Measurements from ENCODE around the gene COG5. TPM values are rescaled to one million over a fixed set of nuclear protein-coding genes. Genes with fewer than 3 reads are reported as not detected.

The COG5 gene
- total and polyA plus RNA-seq, 10 of the 15 experiments (the other 5 are each of a cell fraction or from before 2014, with no cell fraction given) = 5.5 to 27.9 (median 15.6) TPM

DNA sequence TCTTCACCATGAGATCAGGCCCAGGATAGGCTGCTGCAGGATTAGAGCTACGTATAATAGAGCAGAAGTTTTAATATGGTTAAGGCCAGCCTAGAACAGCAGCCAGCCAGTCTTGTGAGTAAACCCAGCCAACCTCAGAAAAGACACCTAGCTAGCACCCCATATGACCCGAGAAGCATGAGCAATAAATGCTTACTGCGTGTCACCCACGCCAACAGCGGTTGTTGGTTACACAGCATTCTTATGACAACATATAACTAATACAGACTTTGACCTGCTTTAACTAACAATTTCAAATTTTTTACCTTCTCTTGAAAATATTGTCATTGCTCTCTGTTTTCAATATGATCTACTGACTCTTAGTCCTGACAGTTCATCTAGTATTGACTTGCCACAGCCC, 289.2 kb downstream of the COG5 start:
- Histone ChIP-seq H3K9me3 (replicated peaks; ENCODE audit: control insufficient read depth, insufficient read depth, low read length) (no peaks in the 10 kb centered on the region), H3K9ac (ENCODE audit: control insufficient read depth, insufficient read depth, low read length) (no peak overlapping the region), H3K4me1 (ENCODE audit: control insufficient read depth, insufficient read depth, low read length) (no peaks in the 10 kb centered on the region), H3K27ac (ENCODE audit: control insufficient read depth, insufficient read depth) (no peak overlapping the region), H2AFZ (ENCODE audit: control insufficient read depth, low read depth, low read length) (no peak overlapping the region), H3K36me3 (ENCODE audit: control insufficient read depth in 2 of 2, insufficient read depth in 2 of 2, low read length in 1 of 2) (no peaks in the 10 kb centered on the region), H3K4me3 (no peak overlapping the region), H3K27me3 (replicated peaks in 1 of 2; ENCODE audit: control insufficient read depth in 2 of 2, insufficient read depth in 2 of 2, low read length in 1 of 2) (no peaks in the 10 kb centered on the region), H4K20me1 (ENCODE audit: control insufficient read depth, insufficient read depth) (no peaks in the 10 kb centered on the region), H3K4me2 (ENCODE audit: control insufficient read depth, insufficient read depth) (no peak overlapping the region), H3K79me2 (ENCODE audit: control insufficient read depth, insufficient read depth, low read length) (no peaks in the 10 kb centered on the region)
- RAD21 ChIA-PET (ENCODE audit: unreplicated experiment) = no interaction called here
- 99% methylated on average over 5 of the region's 5 CpGs for WGBS (ENCODE audit: insufficient coverage, insufficient replicate concordance, low lambda C conversion rate, missing lambda C conversion rate)
- FAIRE-seq = no peak
- TF ChIP-seq IKZF1 (conservative IDR thresholded peaks at IDR 0.05) = no peak
- TF ChIP-seq, protein P1, sequence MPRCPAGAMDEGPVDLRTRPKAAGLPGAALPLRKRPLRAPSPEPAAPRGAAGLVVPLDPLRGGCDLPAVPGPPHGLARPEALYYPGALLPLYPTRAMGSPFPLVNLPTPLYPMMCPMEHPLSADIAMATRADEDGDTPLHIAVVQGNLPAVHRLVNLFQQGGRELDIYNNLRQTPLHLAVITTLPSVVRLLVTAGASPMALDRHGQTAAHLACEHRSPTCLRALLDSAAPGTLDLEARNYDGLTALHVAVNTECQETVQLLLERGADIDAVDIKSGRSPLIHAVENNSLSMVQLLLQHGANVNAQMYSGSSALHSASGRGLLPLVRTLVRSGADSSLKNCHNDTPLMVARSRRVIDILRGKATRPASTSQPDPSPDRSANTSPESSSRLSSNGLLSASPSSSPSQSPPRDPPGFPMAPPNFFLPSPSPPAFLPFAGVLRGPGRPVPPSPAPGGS (IDR thresholded peaks at IDR 0.05; ENCODE audit: borderline replicate concordance, insufficient read depth, low read depth, low read length, poor library complexity, severe bottlenecking) = peak; percentile 85
- intact Hi-C loops (cut with micrococcal nuclease; ENCODE audit: unreplicated experiment) (no loop called here), in situ Hi-C loops (cut with MboI) (no loop called here)
- DNase-seq (ENCODE audit: low read depth, low spot score) = no peak
- no TSS peak for BruUV-seq (replicated peaks)
- CTCF ChIA-PET = interaction anchor here (0.6 to 1.0 kb wide), 3 partner anchors 17 to 122 kb away, joined by 4 to 5 read pairs (median 4); no protein-coding TSS in a partner anchor
- SMC1A ChIA-PET (ENCODE audit: uncharacterized antibody, unreplicated experiment) = interaction anchor here (1.2 kb wide), 1 partner anchor 71 kb away, joined by 4 read pairs; no protein-coding TSS in a partner anchor
- POLR2A ChIA-PET = interaction anchor here (0.6 kb wide), 1 partner anchor 111 kb away, joined by 7 read pairs; no protein-coding TSS in a partner anchor
- no peak for ATAC-seq

DNA sequence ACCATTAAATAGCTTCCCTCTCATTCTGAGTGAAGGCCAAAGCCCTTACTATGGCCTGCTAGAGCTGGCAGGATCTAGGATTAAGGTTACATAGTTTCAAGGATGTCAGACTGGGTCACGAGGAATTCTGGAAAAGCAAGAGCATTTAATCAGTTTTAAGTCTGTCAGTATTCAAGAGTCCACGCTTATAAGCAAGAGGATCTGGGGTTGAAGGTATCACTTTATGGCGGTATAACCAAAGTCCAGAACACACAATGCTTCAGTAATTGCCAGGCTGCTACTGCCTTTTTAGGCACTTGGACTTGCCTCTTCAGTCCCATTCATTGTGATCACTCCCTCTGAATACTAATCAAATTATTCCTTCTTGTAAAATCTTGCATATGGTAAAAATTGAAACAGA, 293.9 kb downstream of the COG5 start:
- in situ Hi-C loops (cut with MboI) = no loop called here
- Histone ChIP-seq H3K4me2 (ENCODE audit: control insufficient read depth, insufficient read depth) (no peak overlapping the region), H3K36me3 (ENCODE audit: control insufficient read depth in 2 of 2, insufficient read depth in 2 of 2, low read length in 1 of 2) (no peaks in the 10 kb centered on the region), H3K27ac (ENCODE audit: control insufficient read depth, insufficient read depth) (no peak overlapping the region), H2AFZ (ENCODE audit: control insufficient read depth, low read depth, low read length) (no peak overlapping the region), H3K9me3 (replicated peaks; ENCODE audit: control insufficient read depth, insufficient read depth, low read length) (no peaks in the 10 kb centered on the region), H3K79me2 (ENCODE audit: control insufficient read depth, insufficient read depth, low read length) (no peaks in the 10 kb centered on the region), H3K4me1 (ENCODE audit: control insufficient read depth, insufficient read depth, low read length) (no peaks in the 10 kb centered on the region), H4K20me1 (ENCODE audit: control insufficient read depth, insufficient read depth) (no peaks in the 10 kb centered on the region), H3K27me3 (replicated peaks in 1 of 2; ENCODE audit: control insufficient read depth in 2 of 2, insufficient read depth in 2 of 2, low read length in 1 of 2) (no peaks in the 10 kb centered on the region), H3K9ac (ENCODE audit: control insufficient read depth, insufficient read depth, low read length) (no peak overlapping the region), H3K4me3 (no peak overlapping the region)
- DNase-seq (ENCODE audit: low read depth, low spot score) (no peak), ATAC-seq (no peak), FAIRE-seq (no peak)
- ChIA-PET SMC1A (ENCODE audit: uncharacterized antibody, unreplicated experiment) (no interaction called here), CTCF (no interaction called here), RAD21 (ENCODE audit: unreplicated experiment) (no interaction called here), POLR2A (no interaction called here)
- no TSS peak for BruUV-seq (replicated peaks)
- WGBS (ENCODE audit: insufficient coverage, insufficient replicate concordance, low lambda C conversion rate, missing lambda C conversion rate) = 98% methylated on average over 3 of the region's 3 CpGs
- intact Hi-C loops (cut with micrococcal nuclease; ENCODE audit: unreplicated experiment) = no loop called here
- TF ChIP-seq CREM (IDR thresholded peaks at IDR 0.05; ENCODE audit: low read depth) = no peak
- no peak for TF ChIP-seq RAD21 (IDR thresholded peaks at IDR 0.05; ENCODE audit: insufficient read depth, low read depth, low read length)
- TF ChIP-seq MEF2A (IDR thresholded peaks at IDR 0.05; ENCODE audit: insufficient read depth, low read depth, low read length) = no peak
- TF ChIP-seq, protein P2, sequence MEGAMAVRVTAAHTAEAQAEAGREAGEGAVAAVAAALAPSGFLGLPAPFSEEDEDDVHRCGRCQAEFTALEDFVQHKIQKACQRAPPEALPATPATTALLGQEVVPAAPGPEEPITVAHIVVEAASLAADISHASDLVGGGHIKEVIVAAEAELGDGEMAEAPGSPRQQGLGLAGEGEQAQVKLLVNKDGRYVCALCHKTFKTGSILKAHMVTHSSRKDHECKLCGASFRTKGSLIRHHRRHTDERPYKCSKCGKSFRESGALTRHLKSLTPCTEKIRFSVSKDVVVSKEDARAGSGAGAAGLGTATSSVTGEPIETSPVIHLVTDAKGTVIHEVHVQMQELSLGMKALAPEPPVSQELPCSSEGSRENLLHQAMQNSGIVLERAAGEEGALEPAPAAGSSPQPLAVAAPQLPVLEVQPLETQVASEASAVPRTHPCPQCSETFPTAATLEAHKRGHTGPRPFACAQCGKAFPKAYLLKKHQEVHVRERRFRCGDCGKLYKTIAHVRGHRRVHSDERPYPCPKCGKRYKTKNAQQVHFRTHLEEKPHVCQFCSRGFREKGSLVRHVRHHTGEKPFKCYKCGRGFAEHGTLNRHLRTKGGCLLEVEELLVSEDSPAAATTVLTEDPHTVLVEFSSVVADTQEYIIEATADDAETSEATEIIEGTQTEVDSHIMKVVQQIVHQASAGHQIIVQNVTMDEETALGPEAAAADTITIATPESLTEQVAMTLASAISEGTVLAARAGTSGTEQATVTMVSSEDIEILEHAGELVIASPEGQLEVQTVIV (IDR thresholded peaks at IDR 0.05; ENCODE audit: borderline replicate concordance, partially characterized antibody) = no peak
- TF ChIP-seq, protein P3, sequence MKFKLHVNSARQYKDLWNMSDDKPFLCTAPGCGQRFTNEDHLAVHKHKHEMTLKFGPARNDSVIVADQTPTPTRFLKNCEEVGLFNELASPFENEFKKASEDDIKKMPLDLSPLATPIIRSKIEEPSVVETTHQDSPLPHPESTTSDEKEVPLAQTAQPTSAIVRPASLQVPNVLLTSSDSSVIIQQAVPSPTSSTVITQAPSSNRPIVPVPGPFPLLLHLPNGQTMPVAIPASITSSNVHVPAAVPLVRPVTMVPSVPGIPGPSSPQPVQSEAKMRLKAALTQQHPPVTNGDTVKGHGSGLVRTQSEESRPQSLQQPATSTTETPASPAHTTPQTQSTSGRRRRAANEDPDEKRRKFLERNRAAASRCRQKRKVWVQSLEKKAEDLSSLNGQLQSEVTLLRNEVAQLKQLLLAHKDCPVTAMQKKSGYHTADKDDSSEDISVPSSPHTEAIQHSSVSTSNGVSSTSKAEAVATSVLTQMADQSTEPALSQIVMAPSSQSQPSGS (IDR thresholded peaks at IDR 0.05; ENCODE audit: low read length) = no peak
- no peak for TF ChIP-seq SMC3 (IDR thresholded peaks at IDR 0.05; ENCODE audit: borderline replicate concordance, low read length)
- TF ChIP-seq HDGF (IDR thresholded peaks at IDR 0.05) = no peak
